K562 (cell line): ENCODE data around the gene ACSF3. TPM values are rescaled to one million over a fixed set of nuclear protein-coding genes. Genes with fewer than 3 reads are reported as not detected.

ENCODE experiments used
- ATAC-seq: fragments of 200-7000 bp; cut with Tn5 transposase; 3 replicates; pipeline ENCODE4 v1.9.1; 2020; ENCODE audit warnings: moderate library complexity
- BruUV-seq: library from RNA; stranded (reverse); fragments of 400-500 nt; replicated peaks from 2 replicates; lab custom pipeline; 2021; lab: Mats Ljungman, UMichigan
- CTCF ChIA-PET: fragments of 300-600 bp; formaldehyde crosslinking; extraction: SDS; loops from one replicate; lab custom pipeline; 2021; ENCODE audit warnings: low intra/inter-chr PET ratio; lab: Yijun Ruan, JAX
- POLR2A ChIA-PET: fragments of 300-600, 350-650 bp; sonication (Branson Sonifier 250); formaldehyde crosslinking; extraction: SDS; loops from one replicate; lab custom pipeline; 2021; ENCODE audit warnings: antibody characterized with exemption, inconsistent platforms; lab: Yijun Ruan, JAX
- DNase-seq, 4 experiments: peaks; one replicate each; pipeline versions ENCODE4 v3.0.0 to v3.0.0-alpha.2; 2011 to 2018; ENCODE audit warnings: low spot score in 3 of 4, mixed read lengths in 3 of 4; ENCODE audit errors: extremely low read depth in 1 of 4
- FAIRE-seq: peaks from 2 replicates; lab custom pipeline; 2011; peaks lifted over from hg19 to GRCh38; lab: Jason Lieb, UNC
- H2AFZ ChIP-seq: 2 replicates; pipeline ENCODE4 v1.6.0; 2011; ENCODE audit warnings: low read depth, low read length, control low read depth, inconsistent platforms
- H3K27ac ChIP-seq: fragments of 200-600 bp; 3 replicates; pipeline ENCODE4 v1.8.0; 2011; ENCODE audit warnings: low read depth, mild to moderate bottlenecking, control low read depth, inconsistent platforms, low read length, moderate library complexity, mixed read lengths; ENCODE audit errors: extremely low read depth
- H3K27me3 ChIP-seq, 2 experiments: fragments of 300-600 bp in 1 of 2; 2 replicates in 1 of 2; 3 replicates in 1 of 2; pipeline versions ENCODE4 v1.6.0 to v1.8.0; 2011; ENCODE audit warnings: inconsistent platforms in 2 of 2, low read length in 2 of 2, mild to moderate bottlenecking in 1 of 2, mixed read lengths in 1 of 2, moderate library complexity in 1 of 2; ENCODE audit not compliant: control insufficient read depth in 2 of 2, insufficient read depth in 2 of 2
- H3K36me3 ChIP-seq: fragments of 300-600 bp; 3 replicates; pipeline ENCODE4 v1.8.0; 2011; ENCODE audit warnings: mild to moderate bottlenecking, low read length, inconsistent platforms; ENCODE audit not compliant: control insufficient read depth, insufficient read depth
- H3K4me1 ChIP-seq, 2 experiments: fragments of 200-600 bp in 1 of 2; replicated peaks in 1 of 2; 2 replicates in 1 of 2; 3 replicates in 1 of 2; pipeline versions ENCODE4 v1.5.1 to v1.8.0; 2011; ENCODE audit warnings: inconsistent platforms in 2 of 2, low read length in 2 of 2, mild to moderate bottlenecking in 1 of 2, mixed read lengths in 1 of 2, moderate library complexity in 1 of 2; ENCODE audit not compliant: control insufficient read depth in 2 of 2, insufficient read depth in 2 of 2
- H3K4me2 ChIP-seq: 2 replicates; pipeline ENCODE4 v1.6.1; 2011; ENCODE audit warnings: low read length, control low read depth, inconsistent platforms, mixed read lengths; ENCODE audit not compliant: insufficient read depth
- H3K4me3 ChIP-seq: fragments of 200-600 bp; sonication (generic), shearing (Covaris generic); 2 replicates; pipeline ENCODE4 v1.5.1; 2016; ENCODE audit warnings: control low read depth, inconsistent platforms
- H3K79me2 ChIP-seq: fragments of 200-600 bp; 3 replicates; pipeline ENCODE4 v1.8.0; 2011; ENCODE audit warnings: low read length, inconsistent platforms; ENCODE audit not compliant: control insufficient read depth, insufficient read depth
- H3K9ac ChIP-seq, 2 experiments: 2 replicates each; pipeline versions ENCODE4 v1.6.0 to v1.6.1; 2011; ENCODE audit warnings: low read depth in 2 of 2, low read length in 2 of 2, control low read depth in 1 of 2, inconsistent platforms in 1 of 2, mild to moderate bottlenecking in 1 of 2, mixed read lengths in 1 of 2; ENCODE audit not compliant: insufficient read depth in 1 of 2
- H3K9me1 ChIP-seq: one replicate; pipeline ENCODE4 v1.6.0; 2011; ENCODE audit warnings: inconsistent platforms, mild to moderate bottlenecking, low read length, moderate library complexity; ENCODE audit not compliant: control insufficient read depth, insufficient read depth
- H3K9me3 ChIP-seq: replicated peaks from 2 replicates; pipeline ENCODE4 v1.5.1; 2011; ENCODE audit warnings: low read depth, low read length, inconsistent platforms; ENCODE audit not compliant: control insufficient read depth, insufficient read depth
- H4K20me1 ChIP-seq: replicated peaks from 2 replicates; pipeline ENCODE4 v1.6.1; 2011; ENCODE audit warnings: low read length, inconsistent platforms, mixed read lengths; ENCODE audit not compliant: control insufficient read depth, insufficient read depth
- HNRNPL ChIP-seq: fragments of 200-400 bp; formaldehyde crosslinking; IDR thresholded peaks from 2 replicates; pipeline ENCODE4 v1.6.1; 2017; ENCODE audit warnings: low read depth, mild to moderate bottlenecking, low read length
- WGBS: fragments of 100-300 bp; shearing (Covaris generic); methylation state at CpG from one replicate; pipeline ENCODE4 v1.1.6; 2016; ENCODE audit warnings: low coverage, mixed read lengths; ENCODE audit not compliant: insufficient coverage; ENCODE audit errors: missing lambda C conversion rate; 5-methylcytosine and 5-hydroxymethylcytosine counted together
- in situ Hi-C: fragments of 300-500 bp; cut with MboI; formaldehyde crosslinking; loops from 4 replicates; pipeline ENCODE4 v1.15.0; 2018; ENCODE audit warnings: inconsistent platforms, mixed read lengths
- intact Hi-C: fragments of 100-400 bp; cut with micrococcal nuclease; formaldehyde crosslinking; loops from 2 replicates; pipeline ENCODE4 v1.14.2; 2022
- polyA plus RNA-seq, 8 experiments: library from polyadenylated mRNA; depleted of rRNA in 4 of 8; stranded (reverse) in 5 of 8; unstranded in 3 of 8; fragments of >200 nt; fragmentation: Nextera tagmentation in 2 of 8; fragmentation: Illumina TruSeq in 1 of 8; extraction: Ambion mirVana in 2 of 8; extraction: Trizol in 1 of 8; gene quantifications; 2 replicates each; pipeline versions ENCODE4 v1.2.1 to v1.2.3, GENCODE V29; 2011 to 2014; ENCODE audit warnings: inconsistent platforms in 1 of 8, missing spikeins in 1 of 8
- total RNA-seq, 7 experiments: library from RNA; depleted of rRNA in 6 of 7; stranded (reverse); fragments of >200 nt in 6 of 7; fragmentation: Illumina TruSeq in 2 of 7; extraction: Trizol in 2 of 7; gene quantifications; 2 replicates each; pipeline versions ENCODE4 v1.2.1 to v1.2.3, GENCODE V29; 2011 to 2021; ENCODE audit warnings: low replicate concordance in 1 of 7
- TF ChIP-seq, protein P1 (sequence below): fragments of 450-650 bp; formaldehyde crosslinking; conservative IDR thresholded peaks from 2 replicates; pipeline ENCODE4 v1.4.0; 2022; ENCODE audit warnings: mild to moderate bottlenecking, missing genetic modification characterization

Gene ACSF3
- total and polyA plus RNA-seq, 9 of the 15 experiments (the other 6 are each of a cell fraction or from before 2014, with no cell fraction given) = 0.77 to 32.8 (median 14.7) TPM

DNA sequence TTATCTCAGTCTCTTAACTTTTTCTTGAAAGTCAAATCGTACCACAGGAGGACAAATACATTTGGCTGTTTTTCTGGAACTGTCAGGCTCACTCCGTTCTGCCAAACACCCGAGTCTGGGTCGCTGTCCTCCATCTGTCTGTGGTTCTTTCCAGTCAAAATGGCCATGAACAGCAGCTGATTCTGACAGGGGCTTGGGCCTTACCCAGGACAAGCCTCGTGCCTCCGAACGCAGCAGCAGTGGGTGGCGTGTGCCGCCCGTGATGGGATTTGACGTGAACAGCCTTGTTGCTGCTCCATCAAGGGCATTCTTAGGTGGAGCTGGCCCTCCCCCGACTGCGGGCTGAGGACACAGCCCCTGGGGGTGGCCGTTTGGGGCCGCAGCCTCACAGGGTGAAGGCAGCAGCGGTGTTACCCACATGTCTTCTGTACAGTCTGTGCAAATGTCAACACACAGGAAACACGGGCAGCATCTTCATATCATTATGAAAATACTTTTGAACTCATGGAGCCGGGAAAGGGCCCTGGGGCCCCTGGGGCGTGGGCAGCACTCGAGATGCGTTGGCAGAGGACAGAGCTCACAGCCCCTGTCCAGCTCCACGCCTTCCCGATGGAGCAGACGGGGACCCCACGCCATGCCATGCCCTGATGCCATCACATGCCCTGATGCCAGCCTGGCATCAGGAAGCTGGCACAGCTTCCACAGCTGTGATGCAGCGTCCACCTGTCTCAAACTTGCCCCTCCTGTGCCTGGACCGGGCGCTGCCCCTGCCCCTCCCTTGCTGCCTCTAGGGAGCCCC is 8.6 kb upstream of the ACSF3 start:
- peaks cover 32 to 61% of the 10 kb centered on the region in 2 experiments; a peak in 4 of 5 replicates for H3K27me3 ChIP-seq
- peaks cover 3% of the 10 kb centered on the region for H3K9me3 ChIP-seq
- BruUV-seq = no TSS peak
- H4K20me1 ChIP-seq = no peaks in the 10 kb centered on the region
- H3K36me3 ChIP-seq = no peaks in the 10 kb centered on the region
- 0 out of 4 replicates have a peak overlapping the region, but pooled peaks of 1 of the 2 experiments have one; percentile 36 for H3K9ac ChIP-seq
- H3K4me3 ChIP-seq = no peak overlapping the region
- in situ Hi-C loops = no loop called here
- ATAC-seq = no peak
- no peak for DNase-seq
- no peak for FAIRE-seq
- intact Hi-C loops = no loop called here
- H3K9me1 ChIP-seq = no peaks in the 10 kb centered on the region
- peak; percentile 61; the same call in 1 of the 2 replicates for TF ChIP-seq HNRNPL
- TF ChIP-seq, protein P1, sequence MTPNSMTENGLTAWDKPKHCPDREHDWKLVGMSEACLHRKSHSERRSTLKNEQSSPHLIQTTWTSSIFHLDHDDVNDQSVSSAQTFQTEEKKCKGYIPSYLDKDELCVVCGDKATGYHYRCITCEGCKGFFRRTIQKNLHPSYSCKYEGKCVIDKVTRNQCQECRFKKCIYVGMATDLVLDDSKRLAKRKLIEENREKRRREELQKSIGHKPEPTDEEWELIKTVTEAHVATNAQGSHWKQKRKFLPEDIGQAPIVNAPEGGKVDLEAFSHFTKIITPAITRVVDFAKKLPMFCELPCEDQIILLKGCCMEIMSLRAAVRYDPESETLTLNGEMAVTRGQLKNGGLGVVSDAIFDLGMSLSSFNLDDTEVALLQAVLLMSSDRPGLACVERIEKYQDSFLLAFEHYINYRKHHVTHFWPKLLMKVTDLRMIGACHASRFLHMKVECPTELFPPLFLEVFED = no peak
- peaks cover 2 to 34% of the 10 kb centered on the region in 2 experiments; a peak in 4 of 5 replicates for H3K4me1 ChIP-seq
- ChIA-PET CTCF (no interaction called here), POLR2A (interaction anchor here (0.6 to 1.3 kb wide), 2 partner anchors 12 to 168 kb away, joined by 3 to 4 read pairs; no protein-coding TSS in a partner anchor)
- H3K79me2 ChIP-seq = no peaks in the 10 kb centered on the region
- no peak overlapping the region for H3K4me2 ChIP-seq
- 23% methylated on average over 26 of the region's 28 CpGs for WGBS
- no peak overlapping the region for H2AFZ ChIP-seq
- no peak overlapping the region for H3K27ac ChIP-seq
